Activated T-cell treated with anti-CD3 and anti-CD28 coated beads for 48 hours (primary cell): Measurements from ENCODE around the gene ZNF562.

Experiments used
- DNase-seq: peaks from one replicate; pipeline ENCODE4 v3.0.0-alpha.2; 2020; ENCODE audit warnings: low read depth

Gene ZNF562

GRCh38 chr19:9644472-9644871, 30.4 kb downstream of the ZNF562 start:
- DNase-seq = no peak

GRCh38 chr19:9641810-9642209, 33.1 kb downstream of the ZNF562 start:
- DNase-seq = no peak

GRCh38 chr19:9640956-9641355, 33.9 kb downstream of the ZNF562 start:
- no peak for DNase-seq

GRCh38 chr19:9636018-9636417, 38.9 kb downstream of the ZNF562 start:
- DNase-seq = no peak

GRCh38 chr19:9627856-9628255, 47.0 kb downstream of the ZNF562 start:
- no peak for DNase-seq

GRCh38 chr19:9622531-9622930, 52.4 kb downstream of the ZNF562 start:
- no peak for DNase-seq

- DNase-seq = peak; percentile 82
Measured at GRCh38 chr19:9621156-9622037, 53.5 kb downstream of the ZNF562 start, which contains the start of gene ZNF561. Gene ZNF561, minus strand, starts transcription at chr19:9621232. Its CDS starts 1,776 bp downstream, at chr19:9619456.

- DNase-seq = no peak
Measured at GRCh38 chr19:9620842-9621155, 54.1 kb downstream of the ZNF562 start.

GRCh38 chr19:9615844-9616243, 59.1 kb downstream of the ZNF562 start:
- no peak for DNase-seq

GRCh38 chr19:9610484-9611113, 64.3 kb downstream of the ZNF562 start:
- no peak for DNase-seq

- no peak for DNase-seq
Measured at GRCh38 chr19:9608912-9609311, 66.0 kb downstream of the ZNF562 start.

GRCh38 chr19:9597027-9597426, 77.9 kb downstream of the ZNF562 start:
- DNase-seq = no peak
